BJ (cell line): ENCODE measurements around the gene HEMK1. TPM values are rescaled to one million over a fixed set of nuclear protein-coding genes. Genes with fewer than 3 reads are reported as not detected.

Source experiments
- CTCF ChIA-PET: fragments of 350-600 bp; formaldehyde crosslinking; extraction: SDS; loops from one replicate; lab custom pipeline; 2021; ENCODE audit warnings: antibody characterized with exemption, inconsistent platforms; lab: Yijun Ruan, JAX
- POLR2A ChIA-PET: fragments of 300-600 bp; sonication (Branson Sonifier 250); formaldehyde crosslinking; extraction: SDS; loops from one replicate; lab custom pipeline; 2021; ENCODE audit warnings: antibody characterized with exemption; lab: Charles Lee
- DNase-seq: peaks from one replicate; pipeline ENCODE4 v3.0.0-alpha.2; 2011; ENCODE audit warnings: low read depth
- H3K27me3 ChIP-seq: 2 replicates; pipeline ENCODE4 v1.6.0; 2011; ENCODE audit warnings: low read length; ENCODE audit not compliant: control insufficient read depth, insufficient read depth
- H3K36me3 ChIP-seq: 2 replicates; pipeline ENCODE4 v1.5.1; 2011; ENCODE audit warnings: low read length; ENCODE audit not compliant: control insufficient read depth, insufficient read depth
- H3K4me3 ChIP-seq: 2 replicates; pipeline ENCODE4 v1.5.1; 2011; ENCODE audit warnings: low read depth, mild to moderate bottlenecking, control low read depth, low read length
- CTCF ChIP-seq: IDR thresholded peaks from 2 replicates; pipeline ENCODE4 v1.5.1; 2011; ENCODE audit warnings: low read depth, mild to moderate bottlenecking, control low read depth, inconsistent platforms, low read length, moderate library complexity; ENCODE audit not compliant: insufficient read depth
- polyA plus RNA-seq: library from polyadenylated mRNA; depleted of rRNA; stranded (reverse); fragments of >200 nt; gene quantifications from 2 replicates; pipeline ENCODE4 v1.2.3, GENCODE V29; 2011

Gene HEMK1
- polyA plus RNA-seq, 1 experiment = 21.3 TPM

- ChIA-PET POLR2A (no interaction called here), CTCF (interaction anchor here (0.8 to 2.2 kb wide), 14 partner anchors 9 to 202 kb away, joined by 3 to 22 read pairs (median 3); partner anchors contain the start of genes CYB561D2, HEMK1 and NPRL2)
- Histone ChIP-seq H3K27me3 (peaks cover 3% of the 10 kb centered on the region), H3K4me3 (no peak overlapping the region), H3K36me3 (no peaks in the 10 kb centered on the region)
- TF ChIP-seq CTCF = no peak
- no peak for DNase-seq
These were observed 17.5 kb upstream of the HEMK1 start for GRCh38 chr3:50551681-50552435.

GRCh38 chr3:50552598-50552997 lies 16.7 kb upstream of the HEMK1 start:
- ChIA-PET CTCF (interaction anchor here (1.1 to 2.2 kb wide), 5 partner anchors 10 to 203 kb away, joined by 3 to 22 read pairs (median 3); partner anchors contain the start of genes CYB561D2, HEMK1 and NPRL2), POLR2A (no interaction called here)
- TF ChIP-seq CTCF = no peak
- Histone ChIP-seq H3K4me3 (no peak overlapping the region), H3K36me3 (no peaks in the 10 kb centered on the region), H3K27me3 (peaks cover 3% of the 10 kb centered on the region)
- DNase-seq = no peak

DNA sequence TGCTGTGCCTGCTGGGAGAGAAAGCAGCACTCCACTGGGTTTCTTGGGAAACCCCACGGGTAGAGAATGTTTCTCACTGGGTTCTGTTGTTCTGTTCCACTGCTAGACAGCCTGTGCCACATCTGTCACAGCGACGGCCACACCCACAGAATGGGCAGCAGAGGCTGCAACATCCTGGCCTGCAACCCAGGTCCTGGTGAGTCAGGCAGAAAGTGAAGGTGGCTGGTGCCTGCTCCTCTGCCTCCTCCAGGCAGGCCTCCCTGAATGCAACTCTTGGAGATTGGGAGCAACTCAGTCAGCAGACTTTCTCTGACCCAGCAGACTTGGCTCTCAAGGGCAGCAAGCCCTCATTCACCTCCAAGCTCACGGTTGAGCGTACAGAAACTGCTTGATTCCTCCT lies 14.8 kb upstream of the HEMK1 start:
- H3K4me3 ChIP-seq = no peak overlapping the region

DNA sequence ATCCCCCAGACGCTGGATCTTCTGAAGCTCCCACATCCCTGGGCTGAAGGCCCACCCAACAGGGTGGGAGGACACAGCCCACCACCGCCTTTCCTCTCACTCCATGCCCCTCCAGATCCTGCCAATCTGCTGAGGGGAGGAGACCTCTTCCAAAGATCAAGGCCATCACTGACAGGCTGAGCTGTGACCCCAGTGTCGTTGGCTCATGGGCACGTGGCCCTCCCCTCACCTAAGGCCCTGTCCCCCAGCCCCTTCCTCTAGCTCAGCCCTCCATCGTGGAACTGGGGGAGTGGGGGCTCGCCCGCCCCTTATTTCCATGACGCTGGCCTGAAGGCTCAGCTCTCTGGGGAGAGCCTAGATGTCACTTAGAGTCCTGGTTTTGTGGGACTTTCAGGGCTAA lies 12.2 kb upstream of the HEMK1 start:
- H3K27me3 ChIP-seq = peaks cover 3% of the 10 kb centered on the region
- CTCF ChIA-PET = interaction anchor here (0.6 to 1.9 kb wide), 4 partner anchors 10 to 119 kb away, joined by 3 to 8 read pairs (median 4); partner anchors contain the start of gene C3orf18
- H3K36me3 ChIP-seq = peaks cover 1% of the 10 kb centered on the region; the same call in 1 of the 2 replicates
- no peak for DNase-seq
- POLR2A ChIA-PET = interaction anchor here (0.6 to 1.0 kb wide), 2 partner anchors 11 to 45 kb away, joined by 3 to 6 read pairs; partner anchors contain the start of gene C3orf18
- no peak overlapping the region for H3K4me3 ChIP-seq
- TF ChIP-seq CTCF = no peak

More for the DNA sequence above, 14.8 kb upstream of the HEMK1 start:
- TF ChIP-seq CTCF = no peak
- no peaks in the 10 kb centered on the region; the same call in 1 of the 2 replicates for H3K36me3 ChIP-seq
- CTCF ChIA-PET = interaction anchor here (1.8 kb wide), 1 partner anchor 12 kb away, joined by 5 read pairs; no protein-coding TSS in a partner anchor
- DNase-seq = no peak
- peaks cover 3% of the 10 kb centered on the region for H3K27me3 ChIP-seq
- POLR2A ChIA-PET = no interaction called here

DNA sequence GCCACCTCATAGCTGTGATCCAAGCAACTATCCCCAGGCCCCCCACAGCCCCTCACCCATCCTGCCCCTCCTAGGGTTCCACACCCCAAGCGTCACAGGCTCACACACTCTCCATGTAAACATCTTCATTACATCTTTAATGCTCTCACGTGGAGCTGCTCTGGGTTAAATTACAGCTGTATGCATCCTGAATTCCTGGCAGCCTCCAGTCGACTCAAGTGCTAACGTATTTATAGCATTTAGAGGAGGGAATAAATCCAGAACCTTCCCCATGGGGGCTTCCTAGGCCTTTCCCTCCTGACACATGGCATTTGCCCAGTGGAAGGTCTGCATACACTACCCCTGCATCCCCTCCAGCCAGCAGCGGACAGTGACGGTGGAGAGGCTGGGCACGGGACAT lies 11.4 kb upstream of the HEMK1 start:
- no peak for TF ChIP-seq CTCF
- Histone ChIP-seq H3K36me3 (peaks cover 1% of the 10 kb centered on the region; the same call in 1 of the 2 replicates), H3K27me3 (peaks cover 3% of the 10 kb centered on the region), H3K4me3 (no peak overlapping the region)
- DNase-seq = no peak
- ChIA-PET POLR2A (interaction anchor here (1.0 kb wide), 1 partner anchor 10 kb away, joined by 3 read pairs; the partner anchor contains the start of gene C3orf18), CTCF (interaction anchor here (1.0 to 1.9 kb wide), 3 partner anchors 9 to 14 kb away, joined by 3 to 8 read pairs (median 3); partner anchors contain the start of gene C3orf18)
